NCI-H1417 treated with DMSO at 0.1 percent for 48 hours (cell line): Measurements from ENCODE around the gene MEIOB.
"Not testable (repeated sequence)": the region's sequence is repeated elsewhere in the genome, so short reads cannot be mapped to it uniquely, and the experiment has no call there.

ENCODE experiments used
- DNase-seq: peaks from one replicate; lab custom pipeline; 2025; lab: John Stamatoyannopoulos, UW

MEIOB gene

GRCh38 chr16:1876468-1876867 lies 4.5 kb upstream of the MEIOB start:
- DNase-seq: no peak

- not testable (repeated sequence) for DNase-seq
Measured at GRCh38 chr16:1876066-1876465, 4.1 kb upstream of the MEIOB start.

- no peak for DNase-seq
Measured at GRCh38 chr16:1874854-1875253, 2.9 kb upstream of the MEIOB start.

- no peak for DNase-seq
Measured at GRCh38 chr16:1870365-1871082, 1.4 kb downstream of the MEIOB start.

GRCh38 chr16:1865902-1866690 lies 5.9 kb downstream of the MEIOB start:
- DNase-seq: no peak

GRCh38 chr16:1863681-1864460 lies 8.1 kb downstream of the MEIOB start:
- no peak for DNase-seq

- no peak for DNase-seq
Measured at GRCh38 chr16:1862394-1862793, 9.6 kb downstream of the MEIOB start.

- DNase-seq: no peak
Measured at GRCh38 chr16:1861730-1862129, 10.2 kb downstream of the MEIOB start.

- DNase-seq: no peak
Measured at GRCh38 chr16:1859650-1860049, 12.3 kb downstream of the MEIOB start.

- DNase-seq: no peak
Measured at GRCh38 chr16:1858189-1858865, 13.6 kb downstream of the MEIOB start.

GRCh38 chr16:1857433-1858097 lies 14.4 kb downstream of the MEIOB start:
- DNase-seq: no peak

GRCh38 chr16:1851793-1852192 lies 20.2 kb downstream of the MEIOB start:
- DNase-seq: no peak

GRCh38 chr16:1850981-1851380 lies 21.0 kb downstream of the MEIOB start:
- no peak for DNase-seq

- DNase-seq: no peak
Measured at GRCh38 chr16:1846416-1846815, 25.5 kb downstream of the MEIOB start.

- DNase-seq: no peak
Measured at GRCh38 chr16:1845985-1846384, 26.0 kb downstream of the MEIOB start.

- no peak for DNase-seq
Measured at GRCh38 chr16:1839554-1839953, 32.4 kb downstream of the MEIOB start.

GRCh38 chr16:1834096-1834495 lies 37.9 kb downstream of the MEIOB start:
- no peak for DNase-seq

GRCh38 chr16:1832838-1833454 lies 39.0 kb downstream of the MEIOB start:
- no peak for DNase-seq

GRCh38 chr16:1831186-1832075 lies 40.5 kb downstream of the MEIOB start:
- no peak for DNase-seq

- no peak for DNase-seq
Measured at GRCh38 chr16:1830213-1830612, 41.8 kb downstream of the MEIOB start.
